Right renal pelvis (tissue), 4 donors: Measurements from ENCODE around the gene PDRG1. TPM values are rescaled to one million over a fixed set of nuclear protein-coding genes. Genes with fewer than 3 reads are reported as not detected.
"Not testable (repeated sequence)": the region's sequence is repeated elsewhere in the genome, so short reads cannot be mapped to it uniquely, and the experiment has no call there.

Experiments
- DNase-seq, 4 donors: peaks; one replicate each; pipeline ENCODE4 v3.0.0-alpha.2; 2013; ENCODE audit warnings: low read depth in 4 of 4, low spot score in 3 of 4, missing footprints in 1 of 4
- polyA plus RNA-seq, 4 donors: library from polyadenylated mRNA; unstranded; fragments of 120-200 nt; gene quantifications; one replicate each; pipeline ENCODE4 v1.2.1, GENCODE V29; 2013; ENCODE audit not compliant: insufficient read length in 4 of 4

The PDRG1 gene
- polyA plus RNA-seq, 4 donors: 18.7 to 21.9 (median 20.4) TPM

GRCh38 chr20:31933698-31934097 lies 18.1 kb downstream of the PDRG1 start:
- no peak for DNase-seq

GRCh38 chr20:31930779-31931178 lies 21.1 kb downstream of the PDRG1 start:
- DNase-seq: no peak

DNA sequence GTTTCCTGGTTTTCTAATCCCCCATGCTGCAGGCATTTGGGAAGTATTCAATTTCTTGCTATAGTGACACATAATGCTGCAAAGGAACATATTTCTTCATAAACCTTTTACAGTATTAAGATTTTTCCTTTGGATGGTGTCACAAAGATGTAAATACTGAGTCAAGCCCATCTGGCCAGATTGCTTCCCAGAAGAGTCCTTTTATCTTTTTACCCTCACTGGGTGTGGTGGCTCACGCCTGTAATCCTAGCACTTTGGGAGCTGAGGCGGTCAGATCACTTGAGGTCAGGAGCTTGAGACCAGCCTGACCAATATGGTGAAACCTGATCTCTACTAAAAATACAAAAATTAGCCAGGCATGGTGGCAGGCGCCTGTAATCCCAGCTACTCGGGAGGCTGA lies 22.2 kb downstream of the PDRG1 start:
- DNase-seq: not testable (repeated sequence)

GRCh38 chr20:31927627-31928159 lies 24.2 kb downstream of the PDRG1 start:
- no peak for DNase-seq

GRCh38 chr20:31926493-31926892 lies 25.4 kb downstream of the PDRG1 start:
- DNase-seq: no peak

- DNase-seq: no peak
Measured at GRCh38 chr20:31925631-31926030, 26.2 kb downstream of the PDRG1 start.

- no peak for DNase-seq
Measured at GRCh38 chr20:31924561-31924960, 27.3 kb downstream of the PDRG1 start.

DNA sequence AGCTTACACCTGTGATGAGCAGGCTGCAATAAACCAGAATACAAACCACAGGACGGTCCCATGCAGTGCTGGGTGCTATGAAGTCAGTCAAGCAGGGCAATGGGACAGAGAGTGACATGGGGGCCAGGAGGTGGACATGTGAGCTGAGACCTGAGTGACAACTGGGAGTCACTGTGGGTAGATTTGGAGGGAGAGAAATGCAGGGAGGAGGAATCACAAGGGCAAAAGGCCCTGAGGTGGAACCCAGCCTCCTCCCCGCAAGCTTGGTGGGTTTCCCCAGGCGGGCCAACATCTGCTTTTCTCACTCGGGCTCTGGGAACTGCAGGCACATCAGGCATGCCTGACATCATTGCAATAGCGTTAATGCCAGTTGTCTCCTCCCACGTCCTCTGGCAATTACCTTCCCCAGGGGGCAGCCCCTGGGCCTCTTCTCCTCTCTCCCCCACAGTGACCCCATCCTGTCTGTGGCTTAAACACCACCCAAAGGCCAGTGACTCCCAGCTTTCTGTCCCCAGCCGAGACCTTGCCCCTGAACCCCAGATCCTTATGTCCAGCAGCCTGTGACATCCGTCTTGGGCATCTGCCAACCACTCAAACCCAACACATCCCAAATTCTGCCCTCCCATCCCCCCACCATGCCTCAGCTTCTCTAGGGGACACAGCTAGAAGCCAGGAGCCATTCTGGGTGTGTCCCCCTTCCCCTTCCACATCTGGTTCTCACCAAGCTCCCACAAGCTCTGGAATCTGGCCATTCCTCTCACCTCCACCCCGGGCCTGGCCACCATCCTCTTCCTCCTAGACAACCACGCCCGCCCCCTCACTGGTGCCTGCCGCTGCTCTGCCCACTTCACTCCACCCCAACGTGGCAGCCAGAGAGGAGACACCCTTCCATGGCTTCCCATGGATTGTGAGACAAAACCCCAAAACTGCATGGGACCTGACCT lies 28.2 kb downstream of the PDRG1 start:
- no peak for DNase-seq

DNA sequence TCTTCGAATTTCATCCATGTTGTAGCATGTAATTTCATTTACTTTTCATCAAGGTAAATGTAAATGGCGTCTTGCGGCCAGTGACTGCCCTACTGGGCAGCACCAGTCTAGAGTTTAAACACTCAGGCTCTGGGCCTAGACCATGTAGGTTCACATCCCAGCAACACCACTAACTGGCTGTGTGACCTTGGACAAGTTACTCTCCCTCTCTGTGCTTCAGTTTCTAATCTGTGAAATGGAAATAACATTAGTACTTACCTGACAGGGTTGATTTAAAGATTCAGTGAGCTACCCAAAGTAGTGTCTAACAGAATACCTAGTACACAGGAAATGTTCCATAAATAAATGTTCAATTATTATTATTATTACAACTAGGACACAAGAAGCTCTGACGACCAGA lies 29.3 kb downstream of the PDRG1 start:
- DNase-seq: no peak

- no peak for DNase-seq
Measured at GRCh38 chr20:31922181-31922580, 29.7 kb downstream of the PDRG1 start.

GRCh38 chr20:31921480-31921879 lies 30.4 kb downstream of the PDRG1 start:
- DNase-seq: not testable (repeated sequence)

DNA sequence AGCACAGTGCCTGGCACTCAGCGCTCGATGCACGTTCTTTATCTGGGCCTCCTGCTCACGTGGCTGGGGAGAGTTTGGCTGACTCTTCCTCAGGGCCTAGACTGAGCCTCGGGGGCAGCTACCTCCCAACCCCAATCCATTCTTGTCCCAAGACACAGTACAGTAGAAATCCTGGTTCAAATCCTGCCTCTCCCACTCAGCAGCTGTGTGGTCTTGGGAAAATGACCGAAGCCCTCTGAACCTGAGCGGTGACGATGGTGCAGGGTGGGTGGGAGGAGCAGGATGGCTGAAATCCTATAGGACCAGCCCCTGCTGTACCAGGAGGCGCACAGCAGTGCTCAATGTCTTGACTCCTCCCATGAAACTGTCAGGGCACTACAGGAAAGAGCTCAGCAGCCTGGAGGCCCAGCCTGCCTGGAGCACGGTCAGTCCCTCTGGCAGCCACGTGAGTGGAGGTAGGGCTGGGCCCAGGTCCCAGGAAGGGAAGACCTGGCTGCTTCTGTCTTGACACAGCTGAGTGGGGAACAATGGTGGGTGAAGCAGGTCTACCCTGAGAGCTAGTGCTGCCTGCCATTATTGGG lies 31.5 kb downstream of the PDRG1 start:
- DNase-seq: no peak

DNA sequence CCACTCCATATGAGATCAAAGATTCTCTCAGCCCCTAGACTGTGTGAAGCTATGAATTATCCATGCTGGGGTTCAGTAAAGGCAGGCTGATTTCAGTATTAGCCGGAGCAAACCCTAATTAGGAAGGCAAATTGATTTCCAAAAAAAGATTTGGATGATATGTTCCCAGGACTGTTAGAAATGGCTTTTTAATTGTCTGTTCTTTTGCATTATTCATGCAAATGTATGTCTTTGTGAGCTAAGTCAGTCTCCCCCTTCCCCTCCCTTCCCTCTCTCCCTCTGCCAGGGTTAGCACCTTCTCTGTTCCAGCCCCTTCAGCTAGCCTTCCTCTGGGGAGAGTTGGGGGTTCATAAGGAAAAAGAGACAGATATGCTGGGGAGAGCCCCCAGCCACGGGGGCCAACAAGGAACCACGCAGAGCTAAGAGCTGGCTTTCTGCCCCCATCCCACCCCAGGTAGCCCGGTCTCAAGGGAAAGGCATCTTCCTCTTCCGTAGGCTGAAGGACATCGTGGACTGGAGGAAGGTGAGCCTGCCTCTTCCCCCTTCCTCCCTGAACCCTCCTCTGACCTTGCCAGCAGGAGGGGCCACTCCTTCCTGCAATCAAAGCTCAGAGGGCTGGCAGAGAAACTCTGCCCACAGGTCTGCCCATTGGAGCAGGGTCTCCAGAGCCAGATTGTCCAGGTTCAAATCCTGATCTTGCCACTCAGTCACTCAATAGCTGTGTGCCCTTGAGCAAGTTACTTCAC lies 32.3 kb downstream of the PDRG1 start:
- no peak for DNase-seq

DNA sequence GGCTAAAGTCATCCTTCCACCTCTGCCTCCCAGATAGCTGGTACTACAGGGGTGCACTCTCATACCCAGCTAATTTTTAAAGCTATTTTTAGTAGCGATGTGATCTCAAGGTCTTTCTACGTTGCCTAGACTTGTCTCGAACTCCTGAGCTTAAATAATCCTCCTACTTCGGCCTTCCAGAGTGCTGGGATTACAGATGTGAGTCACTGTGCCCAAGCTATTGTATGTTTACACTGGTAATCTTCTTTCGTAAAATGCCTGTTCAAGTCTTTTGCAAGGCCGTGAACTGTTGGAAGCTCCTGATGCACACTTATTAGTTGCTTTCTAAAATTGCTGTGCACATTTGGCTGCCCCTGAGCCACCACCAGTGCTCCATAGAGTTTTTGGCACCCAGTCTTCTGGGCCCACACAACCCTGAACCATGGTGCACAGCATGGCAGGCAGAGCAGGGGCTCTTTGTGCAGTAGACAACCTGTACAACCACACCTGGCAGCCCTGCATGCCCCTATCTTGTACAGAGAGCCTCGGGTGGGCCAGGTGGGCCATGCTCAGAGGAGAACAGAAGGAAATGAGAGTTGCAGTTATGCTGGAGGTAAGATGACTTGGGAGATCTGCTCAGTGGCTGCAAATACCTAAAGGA lies 33.3 kb downstream of the PDRG1 start:
- DNase-seq: no peak

GRCh38 chr20:31917962-31918412 lies 33.9 kb downstream of the PDRG1 start:
- not testable (repeated sequence) for DNase-seq

GRCh38 chr20:31916708-31917107 lies 35.1 kb downstream of the PDRG1 start:
- DNase-seq: no peak

DNA sequence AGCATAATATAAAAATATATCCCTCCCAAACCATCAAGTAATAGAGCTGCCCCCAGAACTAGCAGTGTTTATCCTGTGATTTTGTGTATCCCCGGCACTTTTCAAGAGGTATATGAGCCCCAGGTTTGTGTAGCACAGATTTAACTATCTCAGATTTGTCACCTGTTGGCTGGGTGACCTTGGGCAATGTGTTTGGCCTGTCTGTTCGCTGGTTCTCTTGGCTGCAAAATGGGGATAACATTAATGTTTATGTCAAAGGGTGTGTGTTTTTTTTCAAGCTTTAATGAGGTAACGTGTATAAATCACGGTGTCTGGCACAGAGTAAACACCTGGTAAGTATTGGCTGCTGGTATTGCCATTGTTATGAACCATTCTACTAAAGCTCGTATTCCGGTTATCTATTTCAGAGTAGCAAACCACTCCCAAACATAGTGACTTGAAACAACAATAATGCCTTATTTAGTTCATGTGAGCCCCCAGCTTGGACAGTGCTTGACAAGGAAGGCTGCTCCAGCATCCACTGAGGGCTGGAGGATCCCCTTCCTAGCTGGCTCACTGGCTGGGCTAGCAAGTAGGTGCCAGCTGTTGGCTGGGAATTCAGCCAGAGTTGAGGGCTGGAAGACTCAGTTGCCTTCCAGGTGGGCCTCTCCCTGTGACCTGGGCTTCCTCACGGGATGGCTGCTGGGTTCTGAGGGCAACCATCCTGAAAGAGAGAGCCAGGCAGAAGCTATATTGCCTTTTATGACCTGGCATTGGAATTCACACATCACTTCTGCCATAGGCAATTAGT lies 36.2 kb downstream of the PDRG1 start:
- no peak for DNase-seq

DNA sequence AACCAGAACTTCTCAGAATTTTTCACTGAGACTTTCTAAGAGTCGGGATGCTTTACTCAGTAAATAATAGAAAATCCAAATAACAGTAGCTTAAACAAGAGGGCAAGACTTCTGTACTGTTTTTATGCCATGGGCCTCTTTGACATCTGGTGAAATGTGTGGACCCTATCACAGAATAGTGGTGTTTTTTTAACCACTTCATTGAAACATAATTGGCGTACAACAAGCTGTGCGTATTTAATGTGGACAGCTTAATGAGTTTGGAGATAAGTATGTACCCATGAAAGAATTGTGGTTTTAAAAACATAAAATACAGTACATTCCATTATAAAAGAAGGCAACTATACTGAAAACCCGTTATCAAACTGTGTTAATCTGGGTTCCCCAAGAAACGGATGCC lies 37.7 kb downstream of the PDRG1 start:
- DNase-seq: no peak

DNA sequence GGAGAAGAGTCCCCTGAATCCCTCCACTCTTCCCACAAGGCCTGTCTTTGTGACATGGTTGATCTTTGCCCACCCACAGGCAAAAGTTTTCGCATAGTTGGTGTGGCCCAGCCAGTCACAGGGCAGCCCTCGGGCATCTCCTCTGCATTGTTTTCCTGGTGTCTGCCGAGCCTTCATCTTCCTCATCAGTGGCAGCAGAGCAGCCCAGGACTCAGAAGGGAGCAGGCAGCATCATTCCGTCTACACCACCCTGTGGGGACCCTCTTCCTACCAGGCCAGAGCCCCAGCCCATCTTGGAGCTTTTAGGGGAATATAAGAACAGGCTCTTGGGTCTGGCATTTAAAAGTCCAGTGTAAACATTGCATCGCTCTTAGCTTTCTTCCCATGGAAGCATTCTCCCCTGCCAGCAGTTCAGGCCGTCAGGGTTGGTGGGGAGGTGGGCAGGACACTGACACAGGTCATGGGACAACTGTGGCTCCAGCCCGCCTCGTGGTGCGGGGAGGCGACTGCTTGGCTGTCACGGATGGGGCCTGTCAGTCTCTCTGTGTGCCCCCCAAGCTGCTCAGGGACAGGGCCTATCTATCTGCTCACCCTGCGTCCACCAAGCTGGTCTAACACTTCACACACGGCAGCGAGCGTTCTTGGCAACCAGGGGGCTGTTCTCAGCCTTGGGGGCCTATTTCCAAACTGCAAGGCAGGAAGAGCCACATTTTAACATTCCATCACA lies 38.3 kb downstream of the PDRG1 start:
- no peak for DNase-seq
